Karpas-422 (cell line): ENCODE results near the gene CELF4. TPM values are rescaled to one million over a fixed set of nuclear protein-coding genes. Genes with fewer than 3 reads are reported as not detected.

Source experiments
- DNase-seq: peaks from one replicate; pipeline ENCODE4 v3.0.0-alpha.2; 2015
- H2AFZ ChIP-seq: fragments of 200-600 bp; sonication (generic); 2 replicates; pipeline ENCODE4 v1.6.1; 2014; ENCODE audit warnings: antibody characterized with exemption, low read length, mixed read lengths
- H3K27ac ChIP-seq: fragments of 200-600 bp; sonication (generic); 2 replicates; pipeline ENCODE4 v1.5.1; 2014; ENCODE audit warnings: mild to moderate bottlenecking, low read length, moderate library complexity
- H3K27me3 ChIP-seq: fragments of 200-600 bp; sonication (generic); 2 replicates; pipeline ENCODE4 v1.6.1; 2014; ENCODE audit warnings: low read length, mixed read lengths
- H3K36me3 ChIP-seq: fragments of 200-600 bp; sonication (generic); 2 replicates; pipeline ENCODE4 v1.6.1; 2014; ENCODE audit warnings: low read length, mixed read lengths; ENCODE audit not compliant: insufficient read depth
- H3K4me1 ChIP-seq: fragments of 200-600 bp; sonication (generic); 2 replicates; pipeline ENCODE4 v1.6.1; 2014; ENCODE audit warnings: mild to moderate bottlenecking, low read length, mixed read lengths
- H3K4me2 ChIP-seq: fragments of 200-600 bp; sonication (generic); 2 replicates; pipeline ENCODE4 v1.6.1; 2014; ENCODE audit warnings: low read length, low read depth, mild to moderate bottlenecking; ENCODE audit not compliant: poor library complexity, severe bottlenecking
- H3K4me3 ChIP-seq: fragments of 200-600 bp; sonication (generic); 2 replicates; pipeline ENCODE4 v1.5.1; 2014; ENCODE audit warnings: mild to moderate bottlenecking, antibody characterized with exemption, low read length, mixed read lengths
- H3K79me2 ChIP-seq: fragments of 200-600 bp; sonication (generic); 2 replicates; pipeline ENCODE4 v1.6.1; 2014; ENCODE audit warnings: mild to moderate bottlenecking, low read length, mixed read lengths
- H3K9ac ChIP-seq: fragments of 200-600 bp; sonication (generic); 2 replicates; pipeline ENCODE4 v1.6.0; 2014; ENCODE audit warnings: low read length
- H3K9me2 ChIP-seq: fragments of 200-600 bp; sonication (generic), shearing (Covaris generic); replicated peaks from 2 replicates; pipeline ENCODE4 v1.6.0; 2014; ENCODE audit warnings: mild to moderate bottlenecking, low read length, moderate library complexity; ENCODE audit not compliant: insufficient read depth
- H3K9me3 ChIP-seq: fragments of 300-700, 200-600 bp; sonication (generic); 2 replicates; pipeline ENCODE4 v1.6.1; 2014; ENCODE audit warnings: low read length, mixed read lengths
- H4K20me1 ChIP-seq: fragments of 200-600 bp; sonication (generic); 2 replicates; pipeline ENCODE4 v1.6.1; 2014; ENCODE audit warnings: mild to moderate bottlenecking, antibody characterized with exemption, low read length, low read depth; ENCODE audit not compliant: insufficient read depth
- total RNA-seq: library from RNA; depleted of rRNA; stranded (reverse); fragments of >200 nt; shearing (Covaris generic); gene quantifications from 2 replicates; pipeline ENCODE4 v1.2.3, GENCODE V29; 2014; ENCODE audit warnings: low replicate concordance

The CELF4 gene
- total RNA-seq, 1 experiment from 2014 or later = not detected

- no peaks in the 10 kb centered on the region for H4K20me1 ChIP-seq
- H3K9ac ChIP-seq = no peak overlapping the region
- no peak overlapping the region for H3K4me3 ChIP-seq
- no peaks in the 10 kb centered on the region for H3K9me3 ChIP-seq
- no peaks in the 10 kb centered on the region for H3K27me3 ChIP-seq
- no peaks in the 10 kb centered on the region for H3K79me2 ChIP-seq
- no peak overlapping the region for H3K27ac ChIP-seq
- no peak overlapping the region for H2AFZ ChIP-seq
- H3K4me1 ChIP-seq = no peaks in the 10 kb centered on the region
- no peaks in the 10 kb centered on the region for H3K36me3 ChIP-seq
- no peaks in the 10 kb centered on the region for H3K9me2 ChIP-seq
- H3K4me2 ChIP-seq = no peak overlapping the region
- no peak for DNase-seq
These were observed 84.1 kb downstream of the CELF4 start for GRCh38 chr18:37481491-37481890.

GRCh38 chr18:37481072-37481471, 84.5 kb downstream of the CELF4 start:
- Histone ChIP-seq H3K4me1 (no peaks in the 10 kb centered on the region), H3K27ac (no peak overlapping the region), H3K9me3 (no peaks in the 10 kb centered on the region), H3K4me3 (no peak overlapping the region), H3K36me3 (no peaks in the 10 kb centered on the region), H3K9ac (no peak overlapping the region), H2AFZ (no peak overlapping the region), H3K4me2 (no peak overlapping the region), H3K9me2 (no peaks in the 10 kb centered on the region), H4K20me1 (no peaks in the 10 kb centered on the region), H3K79me2 (no peaks in the 10 kb centered on the region), H3K27me3 (no peaks in the 10 kb centered on the region)
- DNase-seq = no peak

GRCh38 chr18:37476611-37477295, 88.8 kb downstream of the CELF4 start:
- no peak overlapping the region for H3K27ac ChIP-seq
- H3K4me3 ChIP-seq = no peak overlapping the region
- no peak overlapping the region for H3K9ac ChIP-seq
- no peaks in the 10 kb centered on the region for H3K9me3 ChIP-seq
- H3K4me1 ChIP-seq = no peaks in the 10 kb centered on the region
- H3K4me2 ChIP-seq = no peak overlapping the region
- H3K36me3 ChIP-seq = no peaks in the 10 kb centered on the region
- no peak for DNase-seq
- no peak overlapping the region for H2AFZ ChIP-seq
- no peaks in the 10 kb centered on the region for H3K79me2 ChIP-seq
- no peaks in the 10 kb centered on the region for H3K27me3 ChIP-seq
- no peaks in the 10 kb centered on the region for H4K20me1 ChIP-seq
- no peaks in the 10 kb centered on the region for H3K9me2 ChIP-seq

GRCh38 chr18:37476182-37476581, 89.4 kb downstream of the CELF4 start:
- H3K79me2 ChIP-seq = no peaks in the 10 kb centered on the region
- no peaks in the 10 kb centered on the region for H3K4me1 ChIP-seq
- no peak overlapping the region for H3K9ac ChIP-seq
- H2AFZ ChIP-seq = no peak overlapping the region
- no peaks in the 10 kb centered on the region for H3K27me3 ChIP-seq
- no peaks in the 10 kb centered on the region for H4K20me1 ChIP-seq
- no peaks in the 10 kb centered on the region for H3K9me3 ChIP-seq
- H3K4me2 ChIP-seq = no peak overlapping the region
- no peak overlapping the region for H3K27ac ChIP-seq
- H3K4me3 ChIP-seq = no peak overlapping the region
- H3K9me2 ChIP-seq = no peaks in the 10 kb centered on the region
- H3K36me3 ChIP-seq = no peaks in the 10 kb centered on the region
- peak; percentile 78 for DNase-seq

GRCh38 chr18:37473195-37473840, 92.3 kb downstream of the CELF4 start:
- H3K4me3 ChIP-seq = no peak overlapping the region

GRCh38 chr18:37471637-37472036, 94.0 kb downstream of the CELF4 start:
- Histone ChIP-seq H3K27ac (no peak overlapping the region), H3K4me1 (no peaks in the 10 kb centered on the region), H3K4me3 (no peak overlapping the region), H3K4me2 (no peak overlapping the region), H3K9me2 (no peaks in the 10 kb centered on the region), H2AFZ (no peak overlapping the region), H4K20me1 (no peaks in the 10 kb centered on the region), H3K9me3 (no peaks in the 10 kb centered on the region), H3K9ac (no peak overlapping the region), H3K79me2 (no peaks in the 10 kb centered on the region), H3K36me3 (no peaks in the 10 kb centered on the region), H3K27me3 (no peaks in the 10 kb centered on the region)
- no peak for DNase-seq

More at GRCh38 chr18:37473195-37473840, 92.3 kb downstream of the CELF4 start:
- H3K4me1 ChIP-seq = no peaks in the 10 kb centered on the region
- H3K9ac ChIP-seq = no peak overlapping the region
- no peaks in the 10 kb centered on the region for H3K79me2 ChIP-seq
- no peak overlapping the region for H3K4me2 ChIP-seq
- no peaks in the 10 kb centered on the region for H4K20me1 ChIP-seq
- no peaks in the 10 kb centered on the region for H3K27me3 ChIP-seq
- no peak for DNase-seq
- no peak overlapping the region for H2AFZ ChIP-seq
- no peaks in the 10 kb centered on the region for H3K36me3 ChIP-seq
- no peaks in the 10 kb centered on the region for H3K9me3 ChIP-seq
- no peaks in the 10 kb centered on the region for H3K9me2 ChIP-seq
- no peak overlapping the region for H3K27ac ChIP-seq

- H3K4me2 ChIP-seq = no peak overlapping the region
- H3K79me2 ChIP-seq = no peaks in the 10 kb centered on the region
- no peak overlapping the region for H3K4me3 ChIP-seq
- no peaks in the 10 kb centered on the region for H4K20me1 ChIP-seq
- no peak overlapping the region for H3K9ac ChIP-seq
- DNase-seq = no peak
- H3K4me1 ChIP-seq = no peaks in the 10 kb centered on the region
- no peaks in the 10 kb centered on the region for H3K9me3 ChIP-seq
- H3K27me3 ChIP-seq = no peaks in the 10 kb centered on the region
- H2AFZ ChIP-seq = no peak overlapping the region
- H3K27ac ChIP-seq = no peak overlapping the region
- no peaks in the 10 kb centered on the region for H3K9me2 ChIP-seq
- H3K36me3 ChIP-seq = no peaks in the 10 kb centered on the region
These were observed 94.6 kb downstream of the CELF4 start for GRCh38 chr18:37470986-37471385.

- Histone ChIP-seq H3K4me1 (no peaks in the 10 kb centered on the region), H3K4me3 (no peak overlapping the region), H3K27ac (no peak overlapping the region), H3K79me2 (no peaks in the 10 kb centered on the region), H3K9ac (no peak overlapping the region), H4K20me1 (no peaks in the 10 kb centered on the region), H3K9me2 (no peaks in the 10 kb centered on the region), H3K4me2 (no peak overlapping the region), H3K36me3 (no peaks in the 10 kb centered on the region), H3K9me3 (no peaks in the 10 kb centered on the region), H3K27me3 (no peaks in the 10 kb centered on the region), H2AFZ (no peak overlapping the region)
- no peak for DNase-seq
These were observed 98.5 kb downstream of the CELF4 start for GRCh38 chr18:37467002-37467662.
